ENCODE data around the gene KPNB1. TPM values are rescaled to one million over a fixed set of nuclear protein-coding genes. Genes with fewer than 3 reads are reported as not detected.

Gene KPNB1
- total RNA-seq, 1 donor, result 443 TPM

DNA sequence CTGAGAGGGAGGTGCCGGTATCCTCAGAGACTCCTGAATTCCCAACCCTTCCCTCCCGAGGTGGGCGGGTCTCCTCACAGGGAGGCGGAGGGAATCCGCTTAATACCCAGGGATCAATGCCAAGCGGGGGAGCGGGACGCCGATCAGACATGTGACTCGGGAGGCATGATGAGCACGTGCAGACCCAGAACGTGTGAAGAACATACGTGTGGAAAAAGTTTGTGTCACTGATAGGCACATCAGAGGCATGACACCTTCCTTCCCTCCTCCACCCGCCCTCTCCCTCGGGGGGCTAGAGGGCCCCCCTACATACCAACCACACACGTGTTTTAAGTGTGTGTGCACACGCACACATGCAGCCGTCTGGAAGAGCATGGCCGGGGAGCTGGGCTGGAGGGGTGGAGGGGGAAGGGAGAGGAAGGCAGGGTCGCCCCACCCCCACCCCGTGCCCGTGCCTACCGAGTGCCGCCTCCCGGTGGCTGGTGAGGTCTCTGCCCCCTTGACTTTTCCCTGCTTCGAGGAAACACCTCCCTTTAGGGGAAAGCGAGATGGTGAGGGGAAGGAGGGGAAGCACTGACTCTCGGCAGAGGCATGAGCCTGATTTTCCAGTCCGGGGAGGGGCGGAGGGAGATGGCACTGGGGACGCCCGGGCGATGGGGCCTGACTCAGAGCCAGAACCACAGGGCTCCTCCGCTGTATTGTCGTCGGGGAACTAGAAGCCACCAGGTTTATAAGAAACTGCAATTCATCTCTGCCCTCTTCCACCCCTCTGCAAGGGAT is 71.2 kb downstream of the KPNB1 start:
- TF ChIP-seq, protein P1, sequence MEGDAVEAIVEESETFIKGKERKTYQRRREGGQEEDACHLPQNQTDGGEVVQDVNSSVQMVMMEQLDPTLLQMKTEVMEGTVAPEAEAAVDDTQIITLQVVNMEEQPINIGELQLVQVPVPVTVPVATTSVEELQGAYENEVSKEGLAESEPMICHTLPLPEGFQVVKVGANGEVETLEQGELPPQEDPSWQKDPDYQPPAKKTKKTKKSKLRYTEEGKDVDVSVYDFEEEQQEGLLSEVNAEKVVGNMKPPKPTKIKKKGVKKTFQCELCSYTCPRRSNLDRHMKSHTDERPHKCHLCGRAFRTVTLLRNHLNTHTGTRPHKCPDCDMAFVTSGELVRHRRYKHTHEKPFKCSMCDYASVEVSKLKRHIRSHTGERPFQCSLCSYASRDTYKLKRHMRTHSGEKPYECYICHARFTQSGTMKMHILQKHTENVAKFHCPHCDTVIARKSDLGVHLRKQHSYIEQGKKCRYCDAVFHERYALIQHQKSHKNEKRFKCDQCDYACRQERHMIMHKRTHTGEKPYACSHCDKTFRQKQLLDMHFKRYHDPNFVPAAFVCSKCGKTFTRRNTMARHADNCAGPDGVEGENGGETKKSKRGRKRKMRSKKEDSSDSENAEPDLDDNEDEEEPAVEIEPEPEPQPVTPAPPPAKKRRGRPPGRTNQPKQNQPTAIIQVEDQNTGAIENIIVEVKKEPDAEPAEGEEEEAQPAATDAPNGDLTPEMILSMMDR (IDR thresholded peaks at IDR 0.05; ENCODE audit: insufficient read depth, low read depth, low read length), result no peak
- no peak overlapping the region for H3K4me3 ChIP-seq (ENCODE audit: low read depth, low read length)
- no peak for DNase-seq (ENCODE audit: low read depth)

DNA sequence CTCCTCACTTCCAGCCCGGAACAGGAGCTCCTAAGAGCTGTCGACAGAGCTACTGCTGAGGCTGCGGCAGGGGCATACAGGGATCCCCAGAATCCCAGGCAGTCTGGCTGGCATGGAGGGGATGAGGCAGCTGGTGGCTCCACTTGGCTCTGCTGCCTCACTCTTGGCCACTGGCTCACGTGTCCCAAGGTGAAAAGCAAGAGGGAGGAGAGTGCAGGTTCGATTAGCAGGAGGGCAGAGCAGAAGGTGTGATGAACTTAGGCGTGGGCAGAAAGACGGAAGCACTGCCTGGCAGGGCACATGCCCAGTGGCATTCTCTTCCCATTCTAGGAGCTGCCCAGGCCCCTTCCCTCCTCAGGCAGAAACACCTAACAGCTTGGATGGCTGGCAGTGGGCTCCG is 72.0 kb downstream of the KPNB1 start:
- no peak for DNase-seq (ENCODE audit: low read depth)
- H3K4me3 ChIP-seq (ENCODE audit: low read depth, low read length), result no peak overlapping the region
- TF ChIP-seq, protein P1 (IDR thresholded peaks at IDR 0.05; ENCODE audit: insufficient read depth, low read depth, low read length), result no peak

DNA sequence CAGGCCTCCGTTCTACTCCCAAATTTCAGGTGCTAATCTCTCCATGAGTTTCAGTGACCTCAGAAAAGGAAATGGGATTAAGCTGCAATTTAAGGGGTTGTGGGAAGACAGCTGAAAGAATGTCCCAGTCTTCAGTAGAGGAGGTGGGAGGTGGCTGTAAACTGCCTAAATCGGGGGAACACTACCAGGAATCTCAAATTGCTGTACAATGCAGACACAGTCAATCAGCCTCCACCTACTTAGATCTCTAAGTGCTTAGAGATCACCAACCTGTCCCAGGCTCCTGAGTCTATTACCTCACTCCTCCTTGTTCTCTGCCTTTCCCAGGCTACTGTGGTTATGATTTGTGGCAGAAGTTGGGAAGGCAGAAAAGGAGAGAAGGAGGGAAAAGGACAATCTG is 75.0 kb downstream of the KPNB1 start:
- DNase-seq (ENCODE audit: low read depth), result no peak
- TF ChIP-seq, protein P1 (IDR thresholded peaks at IDR 0.05; ENCODE audit: insufficient read depth, low read depth, low read length), result no peak
- no peak overlapping the region for H3K4me3 ChIP-seq (ENCODE audit: low read depth, low read length)

DNA sequence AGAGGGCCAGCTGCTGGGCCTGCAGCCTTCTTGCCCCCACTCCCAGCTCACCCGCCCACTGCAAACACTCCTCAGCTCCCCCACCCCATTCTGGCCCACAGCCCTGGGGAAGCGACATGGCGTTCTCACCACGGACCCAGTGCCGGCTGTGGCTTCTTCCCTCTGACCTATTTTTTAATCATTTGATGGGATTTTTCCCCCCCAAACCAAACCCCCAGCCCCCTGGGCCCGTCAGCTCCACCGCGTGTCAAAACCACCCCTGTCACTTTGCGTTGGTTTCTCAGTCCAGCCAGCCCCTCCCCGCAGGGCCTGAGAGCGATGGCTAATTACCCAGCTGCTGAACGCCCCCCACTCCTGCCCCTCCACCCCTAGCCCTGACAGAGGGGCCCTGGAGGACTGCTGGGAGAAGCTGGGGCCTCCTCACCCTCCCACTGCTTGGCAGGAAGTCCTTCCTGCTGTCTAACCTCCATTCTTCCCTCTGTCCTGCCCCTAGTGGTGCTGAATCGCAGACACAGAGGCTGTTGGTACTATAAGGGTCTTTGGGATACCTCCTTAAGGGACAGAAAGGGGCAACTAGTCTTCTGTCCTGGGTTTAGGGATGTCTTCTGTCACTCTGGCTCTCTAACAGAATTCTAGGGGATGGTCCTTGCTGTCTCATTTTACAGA is 75.9 kb downstream of the KPNB1 start:
- TF ChIP-seq, protein P1 (IDR thresholded peaks at IDR 0.05; ENCODE audit: insufficient read depth, low read depth, low read length), result no peak
- no peak for DNase-seq (ENCODE audit: low read depth)

DNA sequence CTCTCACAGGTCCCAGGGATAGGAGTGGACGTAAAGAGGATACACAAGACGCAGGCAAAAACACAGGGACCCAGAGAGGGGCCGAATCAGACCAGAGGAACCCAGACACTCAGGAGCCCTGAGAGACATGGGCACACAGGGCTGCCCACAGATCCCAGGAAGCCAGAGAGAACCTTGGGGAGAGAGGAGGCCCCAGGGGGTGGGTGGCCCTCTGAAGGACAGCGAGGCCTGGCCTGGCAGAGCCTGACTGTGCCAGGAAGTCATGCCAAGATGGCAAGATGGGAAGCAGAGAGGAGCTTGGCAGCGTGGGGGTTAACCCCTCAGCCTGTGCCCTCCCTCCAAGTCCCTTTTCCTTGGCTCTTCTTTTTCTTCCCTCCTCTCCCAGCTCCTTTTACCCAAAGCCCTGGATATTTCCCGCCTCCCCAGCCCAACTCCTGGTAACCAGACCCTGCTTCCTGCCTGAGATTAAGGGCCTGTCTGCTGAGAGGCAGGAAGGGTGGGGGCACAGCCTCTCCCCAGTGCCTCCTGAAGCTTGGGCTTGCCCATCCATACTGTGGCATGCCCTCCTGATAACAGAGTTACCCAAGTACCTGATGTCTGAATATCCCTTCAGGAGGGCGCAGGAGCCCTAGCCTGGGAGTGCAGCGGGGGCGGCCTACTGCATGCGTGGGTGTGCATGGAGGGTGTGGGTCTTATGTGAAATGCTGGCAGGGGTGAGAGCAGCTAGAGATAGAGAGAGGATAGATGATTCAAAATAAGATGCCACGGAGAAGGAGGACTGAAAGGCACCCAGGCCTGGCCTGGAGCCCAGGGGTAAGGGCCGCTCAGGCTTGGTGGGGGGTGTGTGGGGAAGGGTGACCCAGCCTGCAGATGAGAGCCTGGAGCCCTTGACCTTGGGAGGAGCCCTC is 77.3 kb downstream of the KPNB1 start:
- DNase-seq (ENCODE audit: low read depth), result no peak
- TF ChIP-seq, protein P1 (IDR thresholded peaks at IDR 0.05; ENCODE audit: insufficient read depth, low read depth, low read length), result no peak

More for the DNA sequence above, 75.9 kb downstream of the KPNB1 start:
- no peak overlapping the region for H3K4me3 ChIP-seq (ENCODE audit: low read depth, low read length)

DNA sequence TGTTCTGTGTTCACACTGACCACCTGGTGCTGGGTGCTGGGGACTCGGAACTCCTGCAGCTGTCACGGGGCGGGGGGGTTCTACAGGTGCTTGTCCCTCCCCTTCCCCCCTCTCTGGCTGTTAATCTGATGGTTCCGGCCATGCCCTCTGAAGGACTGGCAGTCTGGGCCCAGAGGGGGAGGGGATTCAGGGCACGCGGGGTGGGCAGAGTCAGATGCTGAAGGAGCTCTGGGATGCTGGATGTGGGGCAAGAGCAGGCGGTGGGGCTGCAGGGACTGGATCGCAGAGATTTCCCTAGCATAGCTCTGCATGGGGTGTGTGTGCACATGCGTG is 78.0 kb downstream of the KPNB1 start:
- TF ChIP-seq, protein P1 (IDR thresholded peaks at IDR 0.05; ENCODE audit: insufficient read depth, low read depth, low read length), result no peak
- DNase-seq (ENCODE audit: low read depth), result no peak
- no peak overlapping the region for H3K4me3 ChIP-seq (ENCODE audit: low read depth, low read length)

More for the DNA sequence above, 77.3 kb downstream of the KPNB1 start:
- no peak overlapping the region for H3K4me3 ChIP-seq (ENCODE audit: low read depth, low read length)
